Peyer's patch (tissue), 4 donors: ENCODE measurements around the gene OR6J1.

Experiments used
- CTCF ChIP-seq, 6 experiments: fragments of 450-650 bp in 4 of 6; fragments of 200-600 bp in 2 of 6; sonication (generic) in 1 of 6; IDR thresholded peaks; one replicate each; pipeline ENCODE4 v1.5.1; 2017 to 2019; ENCODE audit warnings: antibody characterized with exemption in 6 of 6, mild to moderate bottlenecking in 3 of 6, moderate library complexity in 1 of 6
- POLR2A ChIP-seq, 2 donors: fragments of 450-650 bp; IDR thresholded peaks; one replicate each; pipeline ENCODE4 v1.5.1; 2017; ENCODE audit warnings: antibody characterized with exemption in 2 of 2, mild to moderate bottlenecking in 2 of 2, moderate library complexity in 2 of 2

- TF ChIP-seq CTCF (IDR thresholded peaks at IDR 0.05): no peak
- no peak for TF ChIP-seq POLR2A (IDR thresholded peaks at IDR 0.05)
Observed at GRCh38 chr14:22627506-22628263, 16.5 kb downstream of the OR6J1 start.
